MV-4-11 (cell line): Measurements from ENCODE around the gene CSNK1D.
A peak's percentile ranks its signal among the peaks of the same experiment; 100 is the strongest.

ENCODE experiments used
- DNase-seq: peaks from one replicate; lab custom pipeline; 2025; lab: John Stamatoyannopoulos, UW

Gene CSNK1D

DNA sequence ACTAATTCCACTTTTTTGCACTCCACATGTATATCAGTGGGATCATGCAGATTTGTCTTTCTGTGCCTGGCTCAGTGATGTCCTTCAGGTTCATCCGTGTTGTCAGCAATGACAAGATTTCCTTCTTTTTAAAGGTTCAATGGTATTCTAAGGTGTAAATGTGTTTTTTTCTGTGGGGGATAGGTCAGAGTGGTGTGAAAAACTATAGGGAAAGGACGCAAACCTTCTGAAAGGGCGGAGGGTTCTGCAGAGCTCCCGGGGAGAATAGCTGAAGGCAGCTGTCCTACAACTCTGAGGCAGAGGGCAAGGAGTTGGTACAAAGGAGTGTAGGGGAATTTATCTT lies 21.9 kb upstream of the CSNK1D start:
- DNase-seq, result no peak

DNA sequence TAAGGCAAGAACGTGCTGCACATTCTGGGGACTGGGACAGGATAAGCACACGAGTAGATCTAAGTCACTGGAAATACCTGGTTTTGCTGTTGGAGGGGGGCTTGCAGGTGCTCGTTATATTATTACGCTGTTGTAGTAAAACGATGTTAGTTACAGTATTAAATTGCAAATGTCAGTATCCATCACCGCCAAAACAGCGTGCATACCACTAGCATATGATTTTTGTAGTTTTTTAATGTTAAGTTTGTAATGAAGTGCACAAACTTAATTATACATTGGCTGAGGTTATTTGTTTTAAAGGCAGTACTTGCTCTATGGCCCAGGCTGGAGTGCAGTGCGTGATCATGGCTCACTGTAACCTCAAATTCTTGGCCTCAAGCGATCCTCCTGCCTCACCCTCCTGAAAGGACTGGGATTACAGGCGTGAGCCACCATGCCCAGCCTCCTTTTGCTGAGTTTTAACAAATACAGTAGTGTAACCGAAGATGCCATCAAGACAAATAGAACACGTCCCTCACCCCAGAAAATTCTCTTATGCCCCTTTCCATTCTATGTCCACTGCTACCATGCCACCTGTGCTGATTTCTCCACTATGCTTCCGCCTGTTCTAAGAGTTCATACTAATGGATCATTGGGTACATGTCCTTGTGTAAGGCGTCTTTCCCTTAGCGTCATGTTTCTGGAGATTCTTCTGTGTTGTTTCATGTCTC lies 20.7 kb upstream of the CSNK1D start:
- no peak for DNase-seq

DNA sequence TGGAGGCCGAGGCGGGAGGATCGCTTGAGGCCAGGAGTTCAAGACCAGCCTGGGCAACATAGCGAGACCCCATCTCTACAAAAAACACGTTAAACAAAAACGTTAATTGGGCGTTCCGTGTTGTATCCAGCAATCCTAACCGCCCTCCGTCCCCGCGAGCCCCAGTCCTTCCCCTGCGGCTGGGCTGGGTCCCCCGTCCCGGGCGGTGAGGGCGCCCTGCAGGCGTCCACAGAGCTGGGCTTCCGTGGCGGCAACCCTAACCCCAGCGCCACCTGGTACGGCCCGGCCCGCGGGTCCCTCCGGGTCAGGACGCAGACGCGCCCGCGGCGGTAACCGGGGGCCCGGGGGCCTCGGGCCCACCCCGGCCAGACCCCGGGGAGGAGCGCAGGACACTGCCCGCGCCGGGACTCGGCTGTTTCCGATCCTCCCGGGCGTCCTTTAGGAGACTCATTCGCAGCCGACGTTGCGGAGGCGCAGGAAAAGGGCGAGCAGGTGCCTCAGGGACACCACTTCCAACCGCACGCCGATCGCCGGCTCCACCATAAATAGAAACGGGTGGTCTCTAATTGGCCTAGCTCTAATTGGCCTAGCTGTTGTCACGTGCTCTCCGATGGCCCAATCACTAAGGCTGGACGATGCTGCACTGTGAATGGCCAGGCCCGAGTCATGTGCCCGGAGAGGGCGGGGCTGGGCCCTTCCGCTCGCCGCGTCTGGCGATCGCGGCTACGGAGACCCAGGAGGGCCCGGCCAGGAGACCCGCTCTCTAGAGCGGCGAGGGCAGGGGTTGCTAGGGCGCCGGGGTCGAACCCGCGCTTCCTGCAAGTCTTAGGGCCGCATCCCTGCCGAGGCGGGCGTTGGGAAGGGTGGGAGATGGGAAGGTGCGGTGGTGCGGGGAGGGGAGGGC lies 19.0 kb upstream of the CSNK1D start:
- DNase-seq, result peak; percentile 98

DNA sequence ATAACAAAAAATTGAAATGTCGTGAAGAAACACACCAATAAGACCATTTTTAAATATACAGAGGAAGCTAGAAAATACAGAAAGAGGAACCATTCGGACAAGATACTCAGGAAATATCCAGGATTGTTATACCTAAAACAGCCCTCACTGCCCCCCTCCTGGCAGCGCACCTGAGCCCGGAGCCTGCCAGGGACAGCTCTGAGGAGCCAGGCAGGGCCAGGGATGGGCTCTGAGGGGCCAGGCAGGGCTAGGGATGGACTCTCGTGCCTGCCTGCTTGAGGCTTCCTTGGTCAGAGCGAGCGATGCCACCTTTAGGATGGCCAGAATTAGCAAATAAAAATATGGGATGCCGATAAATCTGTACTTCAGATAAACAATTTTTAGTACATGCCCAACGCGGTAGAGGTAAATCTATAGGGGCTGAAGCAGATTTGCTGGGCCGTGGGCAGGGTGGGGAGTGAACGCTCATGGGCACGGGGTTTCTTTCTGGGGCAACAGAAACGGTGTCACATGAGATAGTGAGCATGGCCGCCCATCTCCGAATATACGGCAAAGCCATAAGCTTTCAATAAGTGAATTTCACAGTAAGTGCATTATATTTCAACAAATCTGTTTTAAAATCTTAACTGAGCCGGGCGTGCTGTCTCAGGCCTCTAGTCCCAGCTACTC lies 18.2 kb upstream of the CSNK1D start:
- peak; percentile 30 for DNase-seq

DNA sequence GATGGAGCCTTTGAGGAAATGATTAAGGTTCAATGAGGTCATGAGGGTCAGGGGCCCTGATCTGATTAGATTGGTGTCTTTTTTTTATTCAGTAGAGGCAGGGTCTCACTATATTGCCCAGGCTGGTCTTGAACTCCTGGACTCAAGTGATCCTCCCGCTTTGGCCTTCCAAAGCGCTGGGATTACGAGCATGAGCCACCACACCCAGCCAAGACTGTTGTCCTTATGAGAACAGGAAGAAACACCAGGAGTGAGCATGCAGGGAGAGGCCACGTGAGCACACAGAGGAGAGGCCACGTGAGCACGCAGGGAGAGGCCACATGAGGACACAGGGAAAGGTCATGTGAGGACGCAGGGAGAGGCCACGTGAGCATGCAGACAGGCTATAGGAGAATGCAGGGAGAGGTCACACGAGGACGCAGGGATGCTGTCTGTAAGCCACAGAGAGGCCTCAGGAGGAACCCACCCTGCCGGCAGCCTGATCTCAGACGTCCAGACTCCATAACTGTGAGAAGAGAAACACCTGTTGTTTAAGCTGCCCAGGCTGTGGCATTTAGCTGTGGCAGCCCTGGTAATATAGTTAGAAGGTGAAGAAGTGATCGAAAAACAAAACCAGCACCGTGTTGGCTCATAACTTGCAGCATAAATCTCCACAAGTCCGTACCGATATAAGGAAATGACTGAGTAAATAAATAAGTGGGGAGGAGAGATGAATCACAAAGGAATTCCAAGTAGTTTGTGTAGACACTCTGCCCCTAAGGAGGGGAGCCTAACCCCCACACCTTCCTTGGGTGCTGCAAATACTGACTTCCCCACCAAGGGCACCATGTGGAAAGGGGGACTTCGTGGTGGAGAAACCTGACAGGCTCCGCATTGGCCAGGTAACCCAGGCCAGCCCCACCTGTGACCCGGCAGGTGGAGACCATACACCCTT lies 14.6 kb upstream of the CSNK1D start:
- peak; percentile 71 for DNase-seq

DNA sequence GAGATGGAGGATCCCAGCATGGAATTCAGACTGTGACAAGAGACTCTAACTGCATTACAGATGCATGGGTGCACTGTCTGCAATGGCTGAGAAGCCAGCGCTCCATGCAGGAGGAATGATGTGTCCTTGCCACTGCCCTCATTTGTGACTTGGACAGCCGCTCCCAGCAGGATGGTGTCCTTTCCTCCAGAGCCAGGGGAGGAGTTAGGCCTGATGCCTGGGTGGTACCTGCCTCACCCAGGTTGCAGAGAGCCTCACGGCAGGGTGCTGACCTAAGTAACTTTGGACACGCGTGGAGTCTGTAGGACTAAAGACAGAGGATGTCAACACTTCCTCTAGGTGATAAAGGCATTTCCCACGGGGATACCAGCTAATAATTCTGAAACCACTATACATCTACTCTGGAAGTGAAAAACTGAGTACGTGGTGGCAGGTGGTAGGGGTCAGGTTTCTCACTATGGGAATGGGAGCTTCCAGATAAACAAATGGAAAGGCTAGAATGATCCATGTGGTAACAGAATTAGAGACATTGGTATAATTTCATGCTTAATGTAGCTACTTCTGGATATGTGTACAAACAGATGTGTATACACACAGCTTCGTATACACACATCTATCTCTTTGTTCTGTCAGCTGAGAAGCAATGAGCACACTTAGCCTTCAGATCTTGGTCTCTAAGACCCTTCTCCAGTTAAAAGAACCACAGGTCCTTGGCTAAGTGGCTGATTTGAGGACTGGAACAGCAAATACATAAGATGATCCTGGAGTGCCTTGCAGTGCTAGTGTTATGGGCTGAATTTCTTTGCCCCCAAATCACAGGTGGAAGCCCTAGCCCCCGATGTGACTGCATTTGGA lies 13.7 kb upstream of the CSNK1D start:
- DNase-seq, result no peak

DNA sequence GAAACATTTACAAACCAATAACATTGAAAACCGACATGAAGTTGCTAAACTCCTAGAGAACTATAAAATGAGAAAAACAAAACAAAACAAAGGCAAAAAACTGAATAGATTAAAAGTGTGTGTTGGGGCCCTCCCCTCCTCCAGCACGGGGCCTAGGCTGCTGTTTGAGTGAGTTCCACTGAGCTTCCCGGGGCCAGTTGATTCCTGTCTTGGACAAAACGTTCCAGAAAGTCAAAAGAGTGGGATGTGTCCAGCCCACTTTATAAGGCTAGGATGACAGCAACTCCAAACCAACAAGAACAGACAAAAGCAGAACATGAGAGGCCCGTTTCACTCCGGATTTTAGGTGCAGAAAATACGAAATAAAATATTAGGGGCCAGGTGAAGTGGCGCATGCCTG lies 11.6 kb upstream of the CSNK1D start:
- no peak for DNase-seq

DNA sequence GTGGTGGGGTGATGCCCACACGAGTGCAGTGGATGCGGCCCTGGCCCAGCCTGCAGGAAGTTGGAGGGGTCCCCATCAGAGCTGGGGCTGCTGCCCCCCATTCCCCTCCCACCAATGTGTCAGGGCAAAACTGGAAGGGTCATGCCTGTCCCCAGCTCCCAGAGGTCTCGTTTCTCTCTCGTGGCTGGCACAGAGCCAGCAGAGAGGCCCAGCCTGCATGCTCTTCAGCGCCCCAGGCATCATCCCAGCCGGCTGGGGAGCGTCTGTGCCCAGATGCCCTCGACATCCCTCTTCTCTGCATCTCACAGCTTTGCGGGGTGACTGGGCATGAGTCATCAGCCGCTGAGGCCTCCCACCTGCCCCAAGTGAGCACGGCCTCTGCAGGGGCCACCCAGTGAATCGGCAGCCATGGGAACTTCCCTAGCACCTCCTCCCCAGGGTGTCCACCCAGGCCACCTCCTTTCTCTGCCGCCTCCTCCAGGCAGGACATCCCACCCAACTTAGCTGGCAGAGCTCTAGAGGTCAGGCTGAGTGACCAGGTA lies 9.8 kb upstream of the CSNK1D start:
- peak; percentile 52 for DNase-seq

DNA sequence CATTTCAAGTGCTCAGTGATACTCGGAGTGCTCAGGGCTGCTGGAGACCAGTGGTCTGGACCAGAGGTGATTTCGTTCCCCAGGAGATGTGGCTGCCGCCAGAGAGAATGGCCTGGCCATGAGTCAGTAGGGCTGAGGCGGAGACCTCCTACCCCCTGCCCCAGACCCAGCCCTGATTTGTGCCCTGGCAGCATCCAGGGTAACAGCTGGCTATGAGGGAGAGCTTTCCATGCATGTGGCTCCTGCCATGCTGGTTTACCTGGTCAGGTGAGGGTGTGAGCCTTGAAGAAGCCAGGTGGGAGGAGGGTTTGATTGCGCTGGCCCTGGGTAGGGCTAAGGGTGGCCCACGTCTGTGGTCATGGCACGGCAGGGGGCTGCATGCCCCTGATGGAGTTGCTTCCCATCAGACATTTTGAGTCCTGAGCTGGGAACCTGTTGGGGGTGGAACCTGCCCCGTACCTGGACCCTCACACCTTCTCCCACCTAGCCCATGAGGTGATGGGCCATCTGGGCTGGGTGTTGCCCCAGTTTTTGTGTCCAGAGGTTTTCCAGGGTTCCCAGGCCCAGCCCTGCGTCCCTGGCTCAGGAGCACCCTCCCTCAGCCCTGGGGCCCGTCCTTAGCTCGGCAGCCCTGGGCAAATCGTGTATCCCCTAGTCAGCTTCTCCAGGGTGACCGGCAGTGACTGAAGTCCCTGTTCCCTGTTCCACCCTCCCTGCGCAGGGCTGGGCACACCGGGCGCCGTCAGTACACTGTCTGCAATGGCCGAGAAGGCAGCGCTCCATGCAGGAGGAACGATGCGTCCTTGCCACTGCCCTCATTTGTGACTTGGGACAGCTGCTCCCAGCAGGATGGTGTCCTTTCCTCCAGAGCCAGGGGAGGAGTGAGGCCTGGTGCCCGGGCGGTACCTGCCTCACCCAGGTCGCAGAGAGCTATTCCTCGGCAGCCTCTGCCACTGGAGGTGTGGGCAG lies 9.0 kb upstream of the CSNK1D start:
- no peak for DNase-seq

DNA sequence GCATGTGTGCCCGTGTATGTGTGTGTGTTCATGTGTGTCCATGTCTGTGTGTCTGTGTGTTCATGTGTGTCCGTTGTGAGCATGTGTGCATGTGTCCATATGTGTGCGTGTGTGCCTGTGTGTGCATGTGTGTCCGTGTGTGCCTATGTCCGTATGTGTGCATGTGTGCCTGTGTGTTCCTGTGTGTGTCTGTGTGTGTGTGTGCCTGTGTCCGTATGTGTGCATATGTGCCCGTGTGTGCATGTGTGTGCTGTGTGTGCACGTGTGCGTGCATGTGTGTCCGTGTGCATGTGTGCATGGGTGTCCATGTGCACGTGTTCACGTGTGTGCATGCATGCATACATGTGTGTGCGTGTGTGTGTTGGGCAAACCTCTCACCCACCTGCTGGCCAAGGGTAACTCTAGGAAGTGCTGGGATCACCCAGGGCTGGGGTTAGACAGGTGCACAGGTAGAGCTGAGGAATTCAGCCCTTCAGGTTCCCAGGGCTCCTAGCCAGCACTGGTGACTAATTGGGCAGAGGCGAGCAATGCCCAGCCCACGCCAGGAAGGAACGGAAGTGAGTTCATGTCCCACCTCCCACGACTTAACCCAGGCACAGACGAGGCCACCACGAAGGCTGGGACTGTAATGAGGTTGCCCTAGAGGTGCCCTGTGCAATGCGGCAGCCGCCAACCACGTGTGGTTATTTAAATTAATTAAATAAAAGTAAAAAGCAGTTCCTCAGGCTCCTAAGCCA lies 8.2 kb upstream of the CSNK1D start:
- DNase-seq, result peak; percentile 29

DNA sequence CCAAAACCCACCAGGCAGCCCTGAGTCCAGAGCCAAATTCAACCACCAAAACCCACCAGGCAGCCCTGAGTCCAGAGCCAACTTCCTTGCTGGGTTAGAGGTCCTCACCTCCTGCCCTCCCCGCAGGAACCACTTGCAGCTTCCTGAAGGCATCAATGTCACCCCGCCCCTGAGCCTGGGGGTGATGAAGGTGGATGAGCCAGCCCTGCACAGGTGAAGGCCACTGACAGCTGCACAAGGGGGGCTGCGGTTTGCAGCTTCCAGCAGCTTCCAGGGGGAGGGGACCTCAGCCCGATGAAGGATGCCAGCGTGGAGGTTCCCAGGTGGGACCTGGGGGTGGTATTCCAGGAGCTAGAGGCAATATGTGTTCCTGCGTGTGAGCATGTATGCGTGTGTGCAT lies 7.6 kb upstream of the CSNK1D start:
- DNase-seq, result no peak

DNA sequence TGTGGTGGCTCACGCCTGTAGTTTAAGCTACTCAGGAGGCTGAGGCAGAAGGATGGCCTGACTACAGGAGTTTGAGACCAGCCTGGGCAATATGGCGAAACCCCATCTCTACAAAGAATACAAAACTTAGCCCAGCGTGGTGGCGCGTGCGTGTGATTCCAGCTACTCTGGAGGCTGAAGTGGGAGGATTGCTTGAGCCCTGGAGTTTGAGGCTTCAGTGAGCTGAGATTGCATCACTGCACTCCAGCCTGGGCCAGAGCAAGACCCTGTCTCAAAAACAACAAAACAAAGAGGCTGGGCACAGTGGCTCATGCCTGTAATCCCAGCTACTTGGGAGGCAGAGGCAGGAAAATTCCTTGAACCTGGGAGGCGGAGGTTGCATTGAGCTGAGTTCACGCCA lies 7.0 kb upstream of the CSNK1D start:
- DNase-seq, result peak; percentile 20

DNA sequence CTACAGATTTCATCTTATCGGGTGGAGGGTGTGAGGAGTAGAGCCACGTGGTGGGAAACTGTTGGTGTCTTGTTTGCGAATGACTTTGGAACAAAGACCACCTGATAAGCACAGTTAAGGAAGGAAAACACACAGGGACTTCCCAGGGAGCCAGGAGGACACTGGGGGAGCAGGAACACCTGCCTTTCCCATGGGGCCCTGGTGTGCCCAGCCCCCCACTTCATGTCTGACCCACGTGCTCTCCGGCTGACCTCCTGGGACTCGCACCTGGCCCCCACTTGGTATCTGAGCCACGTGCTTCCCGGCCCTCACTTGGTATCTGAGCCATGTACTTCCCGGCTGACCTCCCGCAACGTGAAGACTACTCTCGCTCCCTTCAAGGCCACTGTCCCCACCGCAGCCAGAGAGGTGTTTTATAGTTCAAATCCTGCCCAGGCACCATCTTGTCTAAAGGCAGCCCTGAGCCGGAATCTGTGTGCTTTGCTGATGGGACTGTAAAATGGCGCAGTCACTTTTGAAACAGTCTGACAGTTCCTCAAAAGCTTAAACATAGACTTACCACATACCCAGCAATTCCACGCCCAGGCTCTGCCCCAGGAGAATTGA lies 5.4 kb upstream of the CSNK1D start:
- peak; percentile 82 for DNase-seq

DNA sequence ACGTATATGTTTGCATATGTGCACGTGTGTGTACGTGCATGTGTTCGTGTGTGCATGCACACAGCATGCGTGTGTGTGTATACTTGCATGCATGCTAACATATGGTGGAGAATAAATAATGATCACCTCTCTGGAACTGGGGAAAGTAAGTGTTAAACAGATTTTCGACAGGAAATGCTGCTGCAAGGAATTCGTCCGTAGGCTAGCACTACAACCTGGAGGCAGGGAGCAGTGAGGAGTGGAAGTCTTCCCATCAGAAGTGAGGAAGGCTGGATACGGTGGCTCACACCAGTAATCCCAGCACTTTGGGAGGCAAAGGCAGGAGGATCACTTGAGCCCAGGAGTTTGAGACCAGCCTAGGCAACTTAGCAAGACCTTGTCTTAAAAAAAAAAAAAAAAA lies 4.8 kb upstream of the CSNK1D start:
- no peak for DNase-seq

DNA sequence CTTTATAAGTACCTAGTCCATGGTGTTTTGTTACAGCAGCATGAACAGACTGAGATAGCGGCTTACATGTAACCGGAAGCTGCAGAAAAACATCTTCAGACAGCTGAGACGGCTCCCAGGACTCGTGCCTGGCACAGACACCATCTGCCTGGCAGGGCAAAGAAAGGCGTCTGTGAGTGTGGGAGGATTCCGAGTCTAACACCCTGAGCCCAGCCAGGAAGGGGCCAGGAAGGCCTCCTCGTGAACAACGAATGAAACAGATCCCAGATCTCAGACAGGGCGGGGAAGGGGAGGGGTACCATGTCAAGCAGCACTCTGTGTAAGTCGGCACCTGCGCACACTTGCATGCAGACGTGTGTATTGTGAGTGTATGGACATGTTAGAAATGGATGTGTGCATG lies 4.4 kb upstream of the CSNK1D start:
- no peak for DNase-seq

DNA sequence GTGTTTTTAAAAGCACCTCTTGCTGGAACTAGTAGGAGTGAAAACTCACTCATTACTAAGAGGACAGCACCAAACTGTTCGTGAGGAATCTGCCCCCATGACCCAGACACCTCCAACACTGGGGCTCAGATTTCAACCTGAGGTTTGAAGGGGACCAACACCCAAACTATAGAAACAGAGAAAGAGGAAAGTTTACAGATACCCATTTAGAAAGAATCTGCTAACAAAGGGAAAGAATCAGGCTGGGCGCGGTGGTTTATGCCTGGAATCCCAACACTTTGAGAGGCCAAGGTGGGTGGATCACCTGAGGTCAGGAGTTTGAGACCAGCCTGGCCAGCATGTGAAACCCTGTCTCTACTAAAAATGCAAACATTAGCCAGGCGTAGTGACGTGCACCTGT lies 3.4 kb upstream of the CSNK1D start:
- DNase-seq, result no peak

DNA sequence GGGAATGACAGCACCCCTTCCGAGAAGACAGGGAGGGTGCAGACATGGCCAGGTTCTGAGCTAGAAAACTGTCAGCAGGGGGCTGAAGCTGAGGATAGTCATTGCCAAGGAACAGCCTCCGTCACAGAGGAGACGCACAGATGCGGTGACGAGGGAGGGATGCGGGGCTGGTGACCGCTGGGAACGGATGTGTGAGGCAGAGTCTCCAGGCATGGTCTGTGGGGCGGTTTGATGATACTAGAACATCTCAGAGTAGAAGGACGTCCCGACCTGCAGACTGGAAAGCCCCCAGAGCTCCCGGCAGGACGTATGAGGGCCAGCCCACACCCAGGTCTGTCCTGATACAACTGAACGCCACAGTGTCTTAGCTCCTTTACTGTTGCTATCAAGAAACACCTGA lies 1.8 kb upstream of the CSNK1D start:
- DNase-seq, result no peak
